ENCODE results near the gene DNAJC7. TPM values are rescaled to one million over a fixed set of nuclear protein-coding genes. Genes with fewer than 3 reads are reported as not detected.
A peak's percentile ranks its signal among the peaks of the same experiment; 100 is the strongest.

DNAJC7 gene
- total RNA-seq, 1 donor from 2014 or later = 126 TPM

- TF ChIP-seq CTCF (conservative IDR thresholded peaks at IDR 0.05) = no peak
- no peaks in the 10 kb centered on the region for H3K9me3 Mint-ChIP-seq
- H3K4me3 Mint-ChIP-seq = peak overlapping the region; percentile 69
- H3K27ac Mint-ChIP-seq (ENCODE audit: unreplicated experiment) = no peak overlapping the region
- H3K36me3 Mint-ChIP-seq (ENCODE audit: low read depth) = peaks cover 30% of the 10 kb centered on the region
- peaks cover 22% of the 10 kb centered on the region for H3K4me1 Mint-ChIP-seq
- DNase-seq (ENCODE audit: low read depth, low spot score) = no peak
- H3K27me3 Mint-ChIP-seq (ENCODE audit: low read depth) = peaks cover 7% of the 10 kb centered on the region
These were observed 43.2 kb downstream of the DNAJC7 start for GRCh38 chr17:41974031-41974430.

- Mint-ChIP-seq H3K4me3 (peak overlapping the region; percentile 61), H3K4me1 (peaks cover 26% of the 10 kb centered on the region), H3K36me3 (ENCODE audit: low read depth) (peaks cover 33% of the 10 kb centered on the region), H3K9me3 (no peaks in the 10 kb centered on the region), H3K27ac (ENCODE audit: unreplicated experiment) (no peak overlapping the region), H3K27me3 (ENCODE audit: low read depth) (peaks cover 7% of the 10 kb centered on the region)
- DNase-seq (ENCODE audit: low read depth, low spot score) = no peak
- no peak for TF ChIP-seq CTCF (conservative IDR thresholded peaks at IDR 0.05)
These were observed 43.8 kb downstream of the DNAJC7 start for GRCh38 chr17:41973408-41973811.

GRCh38 chr17:41972571-41973407 lies 44.5 kb downstream of the DNAJC7 start:
- Mint-ChIP-seq H3K27me3 (ENCODE audit: low read depth) (peaks cover 9% of the 10 kb centered on the region), H3K4me1 (peaks cover 31% of the 10 kb centered on the region), H3K9me3 (no peaks in the 10 kb centered on the region), H3K4me3 (peak overlapping the region; percentile 69), H3K27ac (ENCODE audit: unreplicated experiment) (peak overlapping the region; percentile 60), H3K36me3 (ENCODE audit: low read depth) (peaks cover 35% of the 10 kb centered on the region)
- no peak for TF ChIP-seq CTCF (conservative IDR thresholded peaks at IDR 0.05)
- DNase-seq (ENCODE audit: low read depth, low spot score) = no peak

GRCh38 chr17:41971721-41972523 lies 45.3 kb downstream of the DNAJC7 start:
- DNase-seq (ENCODE audit: low read depth, low spot score) = no peak
- no peak for TF ChIP-seq CTCF (conservative IDR thresholded peaks at IDR 0.05)
- Mint-ChIP-seq H3K36me3 (ENCODE audit: low read depth) (peaks cover 37% of the 10 kb centered on the region), H3K9me3 (no peaks in the 10 kb centered on the region), H3K4me3 (peak overlapping the region; percentile 80), H3K27ac (ENCODE audit: unreplicated experiment) (no peak overlapping the region), H3K4me1 (peaks cover 38% of the 10 kb centered on the region), H3K27me3 (ENCODE audit: low read depth) (peaks cover 15% of the 10 kb centered on the region)

- Mint-ChIP-seq H3K4me3 (peak overlapping the region; percentile 80), H3K27ac (ENCODE audit: unreplicated experiment) (peak overlapping the region; percentile 58), H3K36me3 (ENCODE audit: low read depth) (peaks cover 29% of the 10 kb centered on the region), H3K27me3 (ENCODE audit: low read depth) (peaks cover 11% of the 10 kb centered on the region), H3K4me1 (peaks cover 41% of the 10 kb centered on the region), H3K9me3 (no peaks in the 10 kb centered on the region)
- DNase-seq (ENCODE audit: low read depth, low spot score) = no peak
- no peak for TF ChIP-seq CTCF (conservative IDR thresholded peaks at IDR 0.05)
These were observed 46.3 kb downstream of the DNAJC7 start for GRCh38 chr17:41970901-41971331.
